Tracheal epithelial cell (primary cell): ENCODE results near the gene PSMD8. TPM values are rescaled to one million over a fixed set of nuclear protein-coding genes. Genes with fewer than 3 reads are reported as not detected.

ENCODE experiments used
- total RNA-seq: library from RNA; depleted of rRNA; stranded (reverse); fragments of >200 nt; gene quantifications from 2 replicates; pipeline ENCODE4 v1.2.1, GENCODE V29; 2014

PSMD8 gene
- 317 and 329 TPM in 2 replicates for total RNA-seq

DNA sequence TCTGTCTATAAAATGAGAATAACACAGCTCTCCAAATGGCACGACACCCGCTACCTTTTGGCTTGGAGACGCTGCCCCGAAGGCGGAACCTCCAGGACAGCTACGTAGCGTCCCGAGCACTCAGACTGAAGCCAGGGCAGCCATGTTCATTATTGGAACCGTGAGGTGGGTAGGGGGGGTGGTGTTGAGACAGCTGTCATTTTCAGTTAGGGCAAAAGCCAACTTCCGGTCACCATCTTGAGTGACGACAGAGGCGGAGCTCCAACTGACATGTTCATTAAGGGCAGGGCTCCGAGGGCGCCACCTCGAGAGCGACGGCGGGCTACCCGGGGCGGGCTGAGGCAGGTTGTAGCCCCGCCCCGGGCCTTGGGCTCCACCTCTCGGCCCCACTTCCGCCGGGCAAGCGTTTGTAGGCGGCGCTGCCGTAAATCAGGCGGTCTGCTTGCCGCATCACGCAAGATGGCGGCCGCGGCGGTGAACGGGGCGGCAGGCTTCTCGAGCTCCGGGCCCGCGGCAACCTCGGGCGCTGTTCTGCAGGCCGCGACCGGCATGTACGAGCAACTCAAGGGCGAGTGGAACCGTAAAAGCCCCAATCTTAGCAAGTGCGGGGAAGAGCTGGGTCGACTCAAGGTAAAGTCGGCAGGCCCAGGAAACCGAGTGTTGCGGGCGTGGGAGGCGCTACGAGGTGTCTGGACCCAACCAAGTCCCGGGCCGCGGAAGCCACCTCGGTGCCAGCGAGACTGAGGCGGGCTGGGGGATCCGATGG lies at the start of gene PSMD8:
TSS of gene PSMD8 (plus strand) at position 240 of the 766 bp plus-strand sequence. CDS start at position 271, 31 bp downstream.

DNA sequence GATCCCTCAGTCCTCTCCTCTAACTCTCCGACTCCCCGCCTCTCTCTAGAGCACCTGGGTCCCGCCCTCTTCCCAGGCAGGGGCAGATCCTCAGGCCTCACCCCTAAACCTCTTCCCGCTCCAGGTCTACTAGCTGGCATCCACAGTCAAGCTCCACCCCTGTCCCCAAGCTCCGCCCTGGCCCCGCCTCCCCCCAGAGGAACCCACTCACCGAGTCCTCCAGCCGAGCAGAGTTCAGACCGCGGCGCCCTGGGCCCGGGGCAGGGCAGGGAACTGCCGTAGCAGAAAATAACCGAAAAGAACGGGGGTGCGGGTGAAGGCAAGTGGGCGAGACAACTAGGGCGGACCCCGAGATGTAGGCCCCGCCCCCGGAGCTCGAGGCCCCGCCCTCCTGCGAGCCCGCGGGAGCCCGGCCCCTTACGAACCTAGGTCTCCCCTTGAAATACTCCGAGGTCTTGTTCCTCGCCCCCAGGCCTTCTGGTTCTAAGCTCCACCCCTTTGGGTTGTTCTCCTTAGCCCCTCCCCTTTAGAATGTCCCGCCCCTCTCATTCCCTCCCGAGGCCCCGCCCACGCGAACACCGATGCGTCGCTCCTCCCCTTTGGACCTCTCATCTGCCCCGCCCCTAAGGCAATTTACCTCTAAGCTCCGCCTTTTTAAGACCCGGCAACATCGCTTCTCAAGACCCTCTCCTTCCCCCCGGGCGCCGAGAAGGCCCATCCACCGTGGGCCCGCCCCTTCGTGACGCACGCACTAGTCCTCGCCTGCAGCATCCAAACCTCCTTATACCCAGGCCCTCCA lies 13.4 kb downstream of the PSMD8 start, which contains the start of gene GGN:
TSS of gene GGN (minus strand) at position 485 of the 799 bp plus-strand sequence. CDS start 773 bp downstream, outside the sequence.

GRCh38 chr19:38388349-38389100 lies 14.2 kb downstream of the PSMD8 start, which contains the start of gene SPRED3:
Gene SPRED3, plus strand, starts transcription at chr19:38388697. Its CDS starts 1,606 bp downstream, at chr19:38390303.

GRCh38 chr19:38402967-38403674 lies 28.8 kb downstream of the PSMD8 start, which contains the start of gene FAM98C:
Gene FAM98C, plus strand, starts transcription at chr19:38403093. Its CDS starts 61 bp downstream, at chr19:38403154.

DNA sequence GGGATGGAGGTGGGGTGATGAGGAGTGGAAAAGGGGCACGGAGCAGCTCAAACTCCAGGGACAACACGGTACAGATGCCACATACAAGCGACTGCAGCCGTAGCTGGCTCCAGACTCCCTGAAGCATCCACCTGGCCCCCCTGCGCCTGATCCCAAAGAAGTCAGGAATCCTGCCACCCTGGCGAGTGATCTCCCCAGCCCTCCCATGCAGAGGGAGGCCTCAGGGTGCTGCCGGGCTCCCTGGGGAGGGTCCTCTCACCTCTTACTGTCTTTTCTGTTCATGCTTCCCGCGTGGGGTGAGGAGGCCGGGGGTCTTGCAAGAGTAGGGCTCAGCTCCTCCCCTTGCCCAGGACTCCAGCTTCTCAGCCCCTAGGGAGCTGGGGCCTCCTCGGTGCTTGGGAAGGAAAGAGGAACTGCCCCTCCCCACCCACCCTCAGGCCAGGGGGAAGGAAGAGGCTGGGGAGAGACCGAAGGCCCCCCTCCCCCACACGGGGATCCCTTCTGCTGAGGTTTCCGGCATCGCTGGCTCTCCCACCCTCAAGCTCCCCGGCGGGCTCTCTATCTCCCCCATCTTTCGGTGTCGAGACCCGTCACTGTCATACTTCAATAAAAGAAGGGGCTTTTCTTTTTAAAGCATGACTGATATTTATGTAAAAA lies 51.6 kb downstream of the PSMD8 start, which contains the start of gene RASGRP4:
TSS of gene RASGRP4 (minus strand) at position 410 of the 657 bp plus-strand sequence. CDS start at position 282, 128 bp downstream.

DNA sequence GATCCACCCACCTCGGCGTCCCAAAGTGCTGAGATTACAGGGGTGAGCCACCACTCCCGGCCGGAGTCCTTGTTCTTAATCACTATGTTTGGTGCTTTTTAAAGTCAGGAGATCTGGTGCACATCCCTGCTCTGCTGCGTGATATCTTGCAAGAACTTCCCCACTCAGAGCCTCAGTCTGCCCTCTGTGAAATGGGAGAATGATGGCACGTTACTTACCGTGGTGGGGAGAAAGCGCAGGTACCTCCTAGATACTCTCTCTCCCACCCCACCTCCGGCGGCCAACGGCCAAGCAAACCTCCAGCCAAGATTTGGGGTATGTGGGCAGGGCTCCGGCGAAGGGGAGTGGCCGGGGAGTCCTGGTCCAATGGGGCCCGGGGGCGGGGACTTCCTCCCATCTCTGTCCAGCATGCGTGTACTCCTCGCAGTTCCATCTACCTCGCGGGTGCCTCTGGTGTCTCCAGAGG lies 58.9 kb downstream of the PSMD8 start, which contains the start of gene RYR1:
TSS of gene RYR1 (plus strand) at position 424 of the 466 bp plus-strand sequence. CDS start 139 bp downstream, outside the sequence.

Other genes with a start within 250 kb of the PSMD8 start
- 0.96 TPM in 1 of 2 replicates, not detected in the other for gene DPF1, start 150.3 kb upstream of the PSMD8 start, total RNA-seq
- 1.5 and 6.7 TPM in 2 replicates for gene PPP1R14A, start 118.2 kb upstream of the PSMD8 start, total RNA-seq
- gene SPINT2, start 110.0 kb upstream of the PSMD8 start, total RNA-seq = 1,543 and 2,177 TPM in 2 replicates
- gene C19orf33, start 70.3 kb upstream of the PSMD8 start, total RNA-seq = 263 and 298 TPM in 2 replicates
- gene YIF1B, start 58.6 kb upstream of the PSMD8 start, total RNA-seq = 36.7 and 75.2 TPM in 2 replicates
- gene KCNK6, start 54.7 kb upstream of the PSMD8 start, total RNA-seq = 19.8 and 25.1 TPM in 2 replicates
- 2.9 and 3.8 TPM in 2 replicates for gene CATSPERG, start 38.7 kb upstream of the PSMD8 start, total RNA-seq
- gene GGN, start 13.5 kb downstream of the PSMD8 start, total RNA-seq = under 0.01 TPM in 1 of 2 replicates, not detected in the other
- gene SPRED3, start 14.1 kb downstream of the PSMD8 start, total RNA-seq = under 0.01 and 0.24 TPM in 2 replicates
- gene FAM98C, start 28.5 kb downstream of the PSMD8 start, total RNA-seq = 10.6 and 21.5 TPM in 2 replicates
- not detected in 2 replicates for gene RASGRP4, start 51.6 kb downstream of the PSMD8 start, total RNA-seq
- 0.48 and 5.5 TPM in 2 replicates for gene RYR1, start 59.1 kb downstream of the PSMD8 start, total RNA-seq
- not detected in 2 replicates for gene MAP4K1, start 243.4 kb downstream of the PSMD8 start, total RNA-seq
- gene EIF3K, start 244.6 kb downstream of the PSMD8 start, total RNA-seq = 499 and 531 TPM in 2 replicates